CD8-positive, alpha-beta memory T cell (primary cell): ENCODE measurements around the gene RETREG1. TPM values are rescaled to one million over a fixed set of nuclear protein-coding genes. Genes with fewer than 3 reads are reported as not detected.
A peak's percentile ranks its signal among the peaks of the same experiment; 100 is the strongest.

Experiments used
- CTCF ChIA-PET: fragments of 350-600 bp; sonication (Branson Sonifier 250); formaldehyde crosslinking; loops from one replicate; lab custom pipeline; 2021; ENCODE audit warnings: antibody characterized with exemption; lab: Charles Lee
- POLR2A ChIA-PET: fragments of 350-600 bp; sonication (Branson Sonifier 250); formaldehyde crosslinking; loops from one replicate; lab custom pipeline; 2021; ENCODE audit warnings: antibody characterized with exemption; lab: Charles Lee
- DNase-seq, 5 donors: peaks; one replicate each; pipeline versions ENCODE4 v3.0.0 to v3.0.0-alpha.2; 2020 to 2022; ENCODE audit warnings: mixed read lengths in 1 of 5
- H3K27ac ChIP-seq: one replicate; pipeline ENCODE4 v1.7.0; 2013; ENCODE audit warnings: low read depth, mild to moderate bottlenecking, low read length, moderate library complexity
- H3K27me3 ChIP-seq: 2 replicates; pipeline ENCODE4 v1.7.0; 2013; ENCODE audit warnings: low read length, mild to moderate bottlenecking; ENCODE audit not compliant: insufficient read depth, poor library complexity, severe bottlenecking
- H3K36me3 ChIP-seq: 2 replicates; pipeline ENCODE4 v1.7.0; 2013; ENCODE audit warnings: mild to moderate bottlenecking, low read length, moderate library complexity; ENCODE audit not compliant: insufficient read depth
- H3K4me1 ChIP-seq: 2 replicates; pipeline ENCODE4 v1.7.0; 2013; ENCODE audit warnings: mild to moderate bottlenecking, low read length, moderate library complexity; ENCODE audit not compliant: insufficient read depth
- H3K4me3 ChIP-seq: 2 replicates; pipeline ENCODE4 v1.7.0; 2013; ENCODE audit warnings: mild to moderate bottlenecking, low read length
- H3K9me3 ChIP-seq: 2 replicates; pipeline ENCODE4 v1.7.0; 2013; ENCODE audit warnings: mild to moderate bottlenecking, low read length
- H3K27ac Mint-ChIP-seq, 8 donors: one replicate each; pipeline ENCODE4 v1.8.0; 2020 to 2021; ENCODE audit warnings: mixed read lengths in 8 of 8, mild to moderate bottlenecking in 6 of 8, inconsistent platforms in 3 of 8, moderate library complexity in 3 of 8
- H3K27me3 Mint-ChIP-seq, 2 donors: one replicate each; pipeline ENCODE4 v1.8.0; 2020 to 2021; ENCODE audit warnings: mixed read lengths in 2 of 2, mild to moderate bottlenecking in 1 of 2, moderate library complexity in 1 of 2
- H3K36me3 Mint-ChIP-seq, 3 donors: one replicate each; pipeline ENCODE4 v1.8.0; 2020 to 2021; ENCODE audit warnings: mixed read lengths in 3 of 3, inconsistent platforms in 1 of 3, mild to moderate bottlenecking in 1 of 3
- H3K4me1 Mint-ChIP-seq, 3 donors: one replicate each; pipeline ENCODE4 v1.8.0; 2020 to 2021; ENCODE audit warnings: mixed read lengths in 3 of 3, inconsistent platforms in 1 of 3, mild to moderate bottlenecking in 1 of 3
- H3K4me3 Mint-ChIP-seq, 7 donors: one replicate each; pipeline ENCODE4 v1.8.0; 2020 to 2021; ENCODE audit warnings: mixed read lengths in 7 of 7, mild to moderate bottlenecking in 6 of 7, moderate library complexity in 4 of 7, inconsistent platforms in 2 of 7
- H3K9me3 Mint-ChIP-seq, 5 donors: one replicate each; pipeline ENCODE4 v1.8.0; 2020 to 2022; ENCODE audit warnings: mixed read lengths in 5 of 5, mild to moderate bottlenecking in 3 of 5, moderate library complexity in 2 of 5, inconsistent platforms in 1 of 5
- polyA plus RNA-seq: library from polyadenylated mRNA; unstranded; fragments of 300-500 nt; fragmentation: Illumina TruSeq; gene quantifications from one replicate; pipeline ENCODE4 v1.2.3, GENCODE V29; 2021
- total RNA-seq, 2 experiments: library from RNA; stranded (reverse); gene quantifications; one replicate each; pipeline ENCODE4 v1.2.3, GENCODE V29; 2021

Gene RETREG1
- total and polyA plus RNA-seq, 3 experiments from 2014 or later: 11.4 to 48.1 (median 12.1) TPM

GRCh38 chr5:16559702-16560101, 57.1 kb downstream of the RETREG1 start:
- H3K36me3 Mint-ChIP-seq: peaks cover 0 to 32% (median 8%) of the 10 kb centered on the region in 3 donors
- H3K27me3 Mint-ChIP-seq: no peaks in the 10 kb centered on the region
- H3K36me3 ChIP-seq: no peaks in the 10 kb centered on the region
- CTCF ChIA-PET: interaction anchor here (1.8 kb wide), 1 partner anchor 9 kb away, joined by 4 read pairs; no protein-coding TSS in a partner anchor
- no peak overlapping the region for H3K4me3 ChIP-seq
- H3K4me1 Mint-ChIP-seq: peaks cover 3 to 7% (median 6%) of the 10 kb centered on the region in 3 donors
- no peaks in the 10 kb centered on the region for H3K9me3 ChIP-seq
- no peaks in the 10 kb centered on the region for H3K4me1 ChIP-seq
- no peaks in the 10 kb centered on the region for H3K9me3 Mint-ChIP-seq
- no peak for DNase-seq
- no peak overlapping the region for H3K27ac Mint-ChIP-seq
- no peak overlapping the region for H3K27ac ChIP-seq
- POLR2A ChIA-PET: no interaction called here
- no peaks in the 10 kb centered on the region for H3K27me3 ChIP-seq
- H3K4me3 Mint-ChIP-seq: no peak overlapping the region

GRCh38 chr5:16558984-16559629, 57.7 kb downstream of the RETREG1 start:
- POLR2A ChIA-PET: no interaction called here
- CTCF ChIA-PET: interaction anchor here (1.8 kb wide), 1 partner anchor 8 kb away, joined by 4 read pairs; no protein-coding TSS in a partner anchor

GRCh38 chr5:16557477-16557876, 59.3 kb downstream of the RETREG1 start:
- CTCF ChIA-PET: no interaction called here
- Mint-ChIP-seq H3K27me3 (no peaks in the 10 kb centered on the region), H3K4me1 (peaks cover 8 to 19% (median 12%) of the 10 kb centered on the region in 3 donors), H3K9me3 (no peaks in the 10 kb centered on the region), H3K36me3 (peaks cover 0 to 22% (median 7%) of the 10 kb centered on the region in 3 donors), H3K27ac (no peak overlapping the region), H3K4me3 (no peak overlapping the region)
- POLR2A ChIA-PET: no interaction called here
- Histone ChIP-seq H3K4me3 (no peak overlapping the region), H3K27ac (no peak overlapping the region), H3K4me1 (no peaks in the 10 kb centered on the region), H3K36me3 (no peaks in the 10 kb centered on the region), H3K27me3 (no peaks in the 10 kb centered on the region), H3K9me3 (no peaks in the 10 kb centered on the region)
- DNase-seq: no peak

More at GRCh38 chr5:16558984-16559629, 57.7 kb downstream of the RETREG1 start:
- no peaks in the 10 kb centered on the region for H3K27me3 Mint-ChIP-seq
- peak overlapping the region in 1 of 8 donors; percentile 71 for H3K27ac Mint-ChIP-seq
- H3K4me1 ChIP-seq: no peaks in the 10 kb centered on the region
- H3K4me3 ChIP-seq: no peak overlapping the region
- H3K4me1 Mint-ChIP-seq: peaks cover 3 to 12% (median 6%) of the 10 kb centered on the region in 3 donors
- no peaks in the 10 kb centered on the region for H3K9me3 Mint-ChIP-seq
- no peaks in the 10 kb centered on the region for H3K9me3 ChIP-seq
- no peaks in the 10 kb centered on the region for H3K27me3 ChIP-seq
- DNase-seq: no peak
- no peak overlapping the region for H3K4me3 Mint-ChIP-seq
- H3K36me3 ChIP-seq: no peaks in the 10 kb centered on the region
- peaks cover 0 to 26% (median 8%) of the 10 kb centered on the region in 3 donors for H3K36me3 Mint-ChIP-seq
- no peak overlapping the region for H3K27ac ChIP-seq

- no peaks in the 10 kb centered on the region for H3K27me3 Mint-ChIP-seq
- H3K4me3 Mint-ChIP-seq: no peak overlapping the region
- H3K9me3 Mint-ChIP-seq: no peaks in the 10 kb centered on the region
- no peak overlapping the region for H3K4me3 ChIP-seq
- peak overlapping the region in 1 of 8 donors; percentile 7 for H3K27ac Mint-ChIP-seq
- no peaks in the 10 kb centered on the region for H3K4me1 ChIP-seq
- ChIA-PET CTCF (no interaction called here), POLR2A (no interaction called here)
- peaks cover 0 to 13% (median 8%) of the 10 kb centered on the region in 3 donors for H3K36me3 Mint-ChIP-seq
- no peaks in the 10 kb centered on the region for H3K36me3 ChIP-seq
- H3K27me3 ChIP-seq: no peaks in the 10 kb centered on the region
- H3K4me1 Mint-ChIP-seq: peaks cover 10 to 38% (median 36%) of the 10 kb centered on the region in 3 donors
- no peaks in the 10 kb centered on the region for H3K9me3 ChIP-seq
- no peak for DNase-seq
- H3K27ac ChIP-seq: no peak overlapping the region
Measured at GRCh38 chr5:16554110-16554509, 62.7 kb downstream of the RETREG1 start.

GRCh38 chr5:16552666-16553343, 64.0 kb downstream of the RETREG1 start:
- POLR2A ChIA-PET: interaction anchor here (0.6 kb wide), 1 partner anchor 65 kb away, joined by 4 read pairs; no protein-coding TSS in a partner anchor
- Mint-ChIP-seq H3K27ac (peak overlapping the region in 3 of 8 donors; percentile 30 to 60 (median 43)), H3K36me3 (peaks cover 0 to 10% (median 5%) of the 10 kb centered on the region in 3 donors), H3K9me3 (no peaks in the 10 kb centered on the region), H3K4me3 (no peak overlapping the region), H3K4me1 (peaks cover 14 to 33% (median 31%) of the 10 kb centered on the region in 3 donors), H3K27me3 (no peaks in the 10 kb centered on the region)
- CTCF ChIA-PET: interaction anchor here (0.6 to 1.1 kb wide), 2 partner anchors 15 to 25 kb away, joined by 3 to 4 read pairs; no protein-coding TSS in a partner anchor
- Histone ChIP-seq H3K27me3 (no peaks in the 10 kb centered on the region), H3K27ac (no peak overlapping the region), H3K9me3 (no peaks in the 10 kb centered on the region), H3K4me1 (no peaks in the 10 kb centered on the region), H3K4me3 (no peak overlapping the region), H3K36me3 (no peaks in the 10 kb centered on the region)
- DNase-seq: peak in 3 of 5 donors; percentile 2 to 60 (median 8)

- H3K4me1 Mint-ChIP-seq: peaks cover 16 to 40% (median 39%) of the 10 kb centered on the region in 3 donors
- no peaks in the 10 kb centered on the region for H3K9me3 ChIP-seq
- H3K27ac ChIP-seq: no peak overlapping the region
- H3K36me3 ChIP-seq: no peaks in the 10 kb centered on the region
- no peaks in the 10 kb centered on the region for H3K4me1 ChIP-seq
- ChIA-PET POLR2A (no interaction called here), CTCF (interaction anchor here (1.8 kb wide), 1 partner anchor 8 kb away, joined by 4 read pairs; no protein-coding TSS in a partner anchor)
- DNase-seq: no peak
- no peak overlapping the region for H3K4me3 Mint-ChIP-seq
- H3K36me3 Mint-ChIP-seq: peaks cover 0 to 9% (median 2%) of the 10 kb centered on the region in 3 donors
- H3K27ac Mint-ChIP-seq: peak overlapping the region in 1 of 8 donors; percentile 52
- no peaks in the 10 kb centered on the region for H3K9me3 Mint-ChIP-seq
- H3K27me3 ChIP-seq: no peaks in the 10 kb centered on the region
- H3K27me3 Mint-ChIP-seq: no peaks in the 10 kb centered on the region
- H3K4me3 ChIP-seq: no peak overlapping the region
Measured at GRCh38 chr5:16551628-16552027, 65.2 kb downstream of the RETREG1 start.

- Mint-ChIP-seq H3K4me1 (peaks cover 19 to 48% (median 45%) of the 10 kb centered on the region in 3 donors), H3K27me3 (no peaks in the 10 kb centered on the region), H3K36me3 (peaks cover 0 to 9% (median 3%) of the 10 kb centered on the region in 3 donors), H3K27ac (peak overlapping the region in 2 of 8 donors; percentile 31 to 38), H3K4me3 (no peak overlapping the region), H3K9me3 (no peaks in the 10 kb centered on the region)
- ChIA-PET POLR2A (no interaction called here), CTCF (interaction anchor here (0.9 to 1.8 kb wide), 4 partner anchors 10 to 18 kb away, joined by 3 to 4 read pairs (median 4); no protein-coding TSS in a partner anchor)
- DNase-seq: peak in 1 of 5 donors; percentile 10
- no peaks in the 10 kb centered on the region for H3K36me3 ChIP-seq
- H3K4me1 ChIP-seq: no peaks in the 10 kb centered on the region
- H3K4me3 ChIP-seq: no peak overlapping the region
- no peaks in the 10 kb centered on the region for H3K9me3 ChIP-seq
- H3K27me3 ChIP-seq: no peaks in the 10 kb centered on the region
- H3K27ac ChIP-seq: no peak overlapping the region
Measured at GRCh38 chr5:16550316-16550952, 66.4 kb downstream of the RETREG1 start.
